GM12878 (cell line): ENCODE results near the gene SLC2A8. TPM values are rescaled to one million over a fixed set of nuclear protein-coding genes. Genes with fewer than 3 reads are reported as not detected.

Source experiments
- ATAC-seq: fragments of 200-7000 bp; cut with Tn5 transposase; 3 replicates; pipeline ENCODE4 v1.9.1; 2020; ENCODE audit warnings: mild to moderate bottlenecking, moderate library complexity
- BruUV-seq: library from RNA; stranded (reverse); fragments of 400-500 nt; replicated peaks from 2 replicates; lab custom pipeline; 2021; lab: Mats Ljungman, UMichigan
- CTCF ChIA-PET: fragments of 300-600 bp; sonication (Branson Sonifier 250); formaldehyde crosslinking; extraction: SDS; loops from one replicate; lab custom pipeline; 2021; ENCODE audit warnings: inconsistent platforms; lab: Yijun Ruan, JAX
- POLR2A ChIA-PET: fragments of 350-600 bp; formaldehyde crosslinking; extraction: SDS; loops from one replicate; lab custom pipeline; 2021; ENCODE audit warnings: inconsistent platforms; lab: Charles Lee
- RAD21 ChIA-PET: fragments of 300-600 bp; sonication (Branson Sonifier 250); formaldehyde crosslinking; loops from one replicate; lab custom pipeline; 2023; ENCODE audit warnings: antibody characterized with exemption; ENCODE audit not compliant: unreplicated experiment; lab: Charles Lee
- SMC1A ChIA-PET: fragments of 300-600 bp; sonication (Branson Sonifier 250); formaldehyde crosslinking; loops from one replicate; lab custom pipeline; 2023; ENCODE audit not compliant: unreplicated experiment, uncharacterized antibody; lab: Charles Lee
- DNase-seq: peaks from one replicate; pipeline ENCODE4 v3.0.0-alpha.2; 2011; ENCODE audit warnings: low read depth, low spot score
- FAIRE-seq: peaks from 3 replicates; lab custom pipeline; 2011; peaks lifted over from hg19 to GRCh38; lab: Jason Lieb, UNC
- H2AFZ ChIP-seq: 2 replicates; pipeline ENCODE4 v1.6.0; 2011; ENCODE audit warnings: low read depth, low read length, control low read depth; ENCODE audit not compliant: control insufficient read depth
- H3K27ac ChIP-seq: 2 replicates; pipeline ENCODE4 v1.5.1; 2011; ENCODE audit warnings: control low read depth; ENCODE audit not compliant: control insufficient read depth, insufficient read depth
- H3K27me3 ChIP-seq, 2 experiments: replicated peaks in 1 of 2; 2 replicates each; pipeline versions ENCODE4 v1.6.0 to v1.6.1; 2011; ENCODE audit warnings: low read length in 1 of 2; ENCODE audit not compliant: control insufficient read depth in 2 of 2, insufficient read depth in 2 of 2
- H3K36me3 ChIP-seq, 2 experiments: 2 replicates each; pipeline ENCODE4 v1.5.1; 2011; ENCODE audit warnings: low read length in 1 of 2; ENCODE audit not compliant: control insufficient read depth in 2 of 2, insufficient read depth in 2 of 2
- H3K4me1 ChIP-seq: 2 replicates; pipeline ENCODE4 v1.6.1; 2011; ENCODE audit warnings: mild to moderate bottlenecking, low read length, moderate library complexity, mixed read lengths; ENCODE audit not compliant: control insufficient read depth, insufficient read depth
- H3K4me2 ChIP-seq: 2 replicates; pipeline ENCODE4 v1.6.0; 2011; ENCODE audit warnings: control low read depth; ENCODE audit not compliant: control insufficient read depth, insufficient read depth
- H3K4me3 ChIP-seq: fragments of 200-600 bp; sonication (generic); 2 replicates; pipeline ENCODE4 v1.5.1; 2016
- H3K79me2 ChIP-seq: 2 replicates; pipeline ENCODE4 v1.6.0; 2011; ENCODE audit warnings: low read length; ENCODE audit not compliant: control insufficient read depth, insufficient read depth
- H3K9ac ChIP-seq: 2 replicates; pipeline ENCODE4 v1.8.0; 2011; ENCODE audit warnings: low read length, control low read depth, mixed read lengths; ENCODE audit not compliant: control insufficient read depth, insufficient read depth
- H3K9me3 ChIP-seq: replicated peaks from 3 replicates; pipeline ENCODE4 v1.5.1; 2011; ENCODE audit warnings: mild to moderate bottlenecking, low read length; ENCODE audit not compliant: control insufficient read depth, insufficient read depth
- H4K20me1 ChIP-seq: 2 replicates; pipeline ENCODE4 v1.6.0; 2011; ENCODE audit not compliant: control insufficient read depth, insufficient read depth
- CEBPZ ChIP-seq: fragments of 150-350 bp; IDR thresholded peaks from 2 replicates; pipeline ENCODE4 v1.6.1; 2016; ENCODE audit warnings: low read depth, low read length
- HDAC2 ChIP-seq: fragments of 200-600 bp; sonication (generic); IDR thresholded peaks from 2 replicates; pipeline ENCODE4 v1.6.1; 2017
- MEF2A ChIP-seq: IDR thresholded peaks from 2 replicates; pipeline ENCODE4 v1.6.1; 2011; ENCODE audit warnings: low read depth, mild to moderate bottlenecking, low read length, moderate library complexity; ENCODE audit not compliant: insufficient read depth
- WGBS: methylation state at CpG from one replicate; pipeline ENCODE4 v1.1.6; 2016; ENCODE audit warnings: low lambda C conversion rate; ENCODE audit not compliant: insufficient replicate concordance, insufficient coverage; ENCODE audit errors: missing lambda C conversion rate; 5-methylcytosine and 5-hydroxymethylcytosine counted together
- in situ Hi-C: fragments of 300-500 bp; cut with MboI; formaldehyde crosslinking; loops from 9 replicates; pipeline ENCODE4 v1.14.3; 2018; ENCODE audit warnings: mixed read lengths
- intact Hi-C: fragments of 100-400 bp; cut with micrococcal nuclease; formaldehyde crosslinking; loops from one replicate; pipeline ENCODE4 v1.14.2; 2022; ENCODE audit not compliant: unreplicated experiment
- polyA plus RNA-seq, 11 experiments: library from polyadenylated mRNA; depleted of rRNA in 4 of 11; unstranded in 6 of 11; stranded (reverse) in 5 of 11; fragments of >200 nt; fragmentation: Nextera tagmentation in 4 of 11; fragmentation: Illumina TruSeq in 1 of 11; extraction: Ambion mirVana in 4 of 11; extraction: Trizol in 1 of 11; gene quantifications; 1 replicate in 1 of 11; 2 replicates in 10 of 11; pipeline versions ENCODE4 v1.2.1 to v1.2.3, GENCODE V29; 2011 to 2016; ENCODE audit warnings: inconsistent platforms in 2 of 11, missing spikeins in 2 of 11, low read depth in 1 of 11
- total RNA-seq, 4 experiments: library from RNA; depleted of rRNA in 3 of 4; stranded (reverse); fragments of >200 nt in 3 of 4; fragmentation: Illumina TruSeq in 1 of 4; extraction: Trizol in 1 of 4; gene quantifications; 2 replicates each; pipeline versions ENCODE4 v1.2.1 to v1.2.3, GENCODE V29; 2013 to 2021

Gene SLC2A8
- total and polyA plus RNA-seq, 10 of the 15 experiments (the other 5 are each of a cell fraction or from before 2014, with no cell fraction given), result 0.31 to 22.7 (median 10.0) TPM

- in situ Hi-C loops (no loop called here), intact Hi-C loops (no loop called here)
- DNase-seq (no peak), FAIRE-seq (no peak), ATAC-seq (no peak)
- ChIA-PET CTCF (interaction anchor here (0.6 to 1.3 kb wide), 4 partner anchors 10 to 145 kb away, joined by 3 read pairs; no protein-coding TSS in a partner anchor), SMC1A (interaction anchor here (1.0 kb wide), 1 partner anchor 419 kb away, joined by 5 read pairs; no protein-coding TSS in a partner anchor), POLR2A (no interaction called here), RAD21 (interaction anchor here (0.6 kb wide), 2 partner anchors 194 to 323 kb away, joined by 3 read pairs; no protein-coding TSS in a partner anchor)
- Histone ChIP-seq H3K4me2 (no peak overlapping the region), H3K4me1 (peaks cover 5% of the 10 kb centered on the region; the same call in 1 of the 2 replicates), H2AFZ (no peak overlapping the region), H3K79me2 (no peaks in the 10 kb centered on the region), H4K20me1 (no peaks in the 10 kb centered on the region), H3K4me3 (no peak overlapping the region), H3K9ac (no peak overlapping the region), H3K36me3 (no peaks in the 10 kb centered on the region), H3K27ac (no peak overlapping the region), H3K9me3 (no peaks in the 10 kb centered on the region), H3K27me3 (no peaks in the 10 kb centered on the region)
- TF ChIP-seq CEBPZ (no peak), MEF2A (no peak), HDAC2 (no peak)
- WGBS, result 86% methylated on average over 8 of the region's 8 CpGs
- BruUV-seq, result no TSS peak
Measured at GRCh38 chr9:127360250-127360649, 36.7 kb upstream of the SLC2A8 start.
